ENCODE data around the gene MYMK. TPM values are rescaled to one million over a fixed set of nuclear protein-coding genes. Genes with fewer than 3 reads are reported as not detected.

Gene MYMK
- total and polyA plus RNA-seq, 2 of the 4 experiments (the other 2 are of a cell fraction), result not detected

- H2BK20ac ChIP-seq (ENCODE audit: low read depth, low read length), result no peak overlapping the region
- no peak overlapping the region for H4K91ac ChIP-seq (ENCODE audit: insufficient read depth, low read depth, low read length)
- H3K14ac ChIP-seq (replicated peaks; ENCODE audit: low read depth, low read length), result no peak overlapping the region
- no peak overlapping the region for H3K9ac ChIP-seq (ENCODE audit: low read depth, low read length)
- H3K4me3 ChIP-seq (ENCODE audit: insufficient read depth, low read depth, low read length), result no peak overlapping the region
- no TSS peak for BruUV-seq (replicated peaks)
- no peak overlapping the region for H2AFZ ChIP-seq (replicated peaks; ENCODE audit: low read length, poor library complexity)
- H3K4ac ChIP-seq (ENCODE audit: low read depth, low read length), result no peak overlapping the region
- H3K79me1 ChIP-seq (ENCODE audit: low read depth in 1 of 2, low read length in 2 of 2), result no peaks in the 10 kb centered on the region
- H3K9me3 ChIP-seq (ENCODE audit: control insufficient read depth, insufficient read depth, low read length), result no peaks in the 10 kb centered on the region
- no peak overlapping the region for H2BK15ac ChIP-seq (ENCODE audit: low read depth, low read length)
- intact Hi-C loops (cut with micrococcal nuclease) (no loop called here), in situ Hi-C loops (cut with MboI; ENCODE audit: low sequenced_read_pairs) (no loop called here), dilution Hi-C loops (cut with HindIII; ENCODE audit: low sequenced_read_pairs, unreplicated experiment) (no loop called here)
- H4K5ac ChIP-seq (ENCODE audit: low read depth, low read length), result no peak overlapping the region
- no peak for DNase-seq
- no peak overlapping the region for H3K27ac ChIP-seq (ENCODE audit: insufficient read depth, low read length)
- H2AK5ac ChIP-seq (ENCODE audit: low read depth, low read length), result no peak overlapping the region
- no peak overlapping the region for H2AK9ac ChIP-seq (replicated peaks; ENCODE audit: low read depth, low read length, poor library complexity)
- no peak overlapping the region for H3K56ac ChIP-seq (ENCODE audit: extremely low read depth, insufficient read depth, low read length)
- no peak overlapping the region for H3K23ac ChIP-seq (ENCODE audit: low read depth, low read length)
- ChIA-PET CTCF (no interaction called here), POLR2A (ENCODE audit: unreplicated experiment) (no interaction called here)
- no peaks in the 10 kb centered on the region for H3K36me3 ChIP-seq (ENCODE audit: control insufficient read depth, insufficient read depth, low read length)
- ATAC-seq (ENCODE audit: low read depth), result no peak
- H3K4me2 ChIP-seq (ENCODE audit: low read depth, low read length), result no peak overlapping the region
- no peaks in the 10 kb centered on the region for H3K4me1 ChIP-seq (ENCODE audit: control insufficient read depth, insufficient read depth, low read length)
- no peak overlapping the region for H2BK5ac ChIP-seq (ENCODE audit: low read depth, low read length, poor library complexity, severe bottlenecking)
- no peaks in the 10 kb centered on the region for H4K20me1 ChIP-seq (ENCODE audit: insufficient read depth, low read length)
- H4K8ac ChIP-seq (ENCODE audit: low read depth in 2 of 2, low read length in 2 of 2), result no peak overlapping the region
- H2BK120ac ChIP-seq (ENCODE audit: low read depth, low read length), result no peak overlapping the region
- no peak overlapping the region for H3K18ac ChIP-seq (ENCODE audit: low read depth, low read length)
- no peaks in the 10 kb centered on the region for H3K9me1 ChIP-seq (ENCODE audit: insufficient read depth, low read length)
- H3K27me3 ChIP-seq (ENCODE audit: control insufficient read depth, insufficient read depth, low read length), result peaks cover 53% of the 10 kb centered on the region
- 18% methylated on average over 4 of the region's 25 CpGs; no CpG with 5 or more reads in 1 of the 2 experiments for WGBS, 2 experiments (ENCODE audit: extremely low coverage in 2 of 2, insufficient read length in 1 of 2)
- no peak for TF ChIP-seq ELK1 (IDR thresholded peaks at IDR 0.05; ENCODE audit: borderline replicate concordance, low read depth, low read length)
- no peak for TF ChIP-seq BHLHE40 (IDR thresholded peaks at IDR 0.05; ENCODE audit: low read depth, low read length)
- TF ChIP-seq CTCF (conservative IDR thresholded peaks at IDR 0.05; ENCODE audit: low read depth, low read length), result no peak
- no peak for TF ChIP-seq NFE2L2 (IDR thresholded peaks at IDR 0.05; ENCODE audit: low read depth, low read length)
- no peak for TF ChIP-seq RCOR1 (IDR thresholded peaks at IDR 0.05; ENCODE audit: insufficient replicate concordance, low read length)
- no peak for TF ChIP-seq RFX5 (IDR thresholded peaks at IDR 0.05; ENCODE audit: low read depth, low read length)
- no peak for TF ChIP-seq MXI1 (IDR thresholded peaks at IDR 0.05; ENCODE audit: borderline replicate concordance, low read depth, low read length)
- no peak for TF ChIP-seq MAFK (IDR thresholded peaks at IDR 0.05; ENCODE audit: low read depth, low read length)
- no peak for TF ChIP-seq RAD21 (IDR thresholded peaks at IDR 0.05; ENCODE audit: low read length)
- no peak for TF ChIP-seq USF2 (IDR thresholded peaks at IDR 0.05; ENCODE audit: low read depth, low read length)
- no peak for TF ChIP-seq SMC3 (IDR thresholded peaks at IDR 0.05; ENCODE audit: low read depth, low read length)
- no peak for TF ChIP-seq FOS (IDR thresholded peaks at IDR 0.05; ENCODE audit: low read depth, low read length)
Observed at GRCh38 chr9:133545494-133546286, 20.9 kb upstream of the MYMK start.
